HepG2 (cell line): Measurements from ENCODE around the gene AGRN. TPM values are rescaled to one million over a fixed set of nuclear protein-coding genes. Genes with fewer than 3 reads are reported as not detected.

Experiments
- DNMT3B ChIP-seq: conservative IDR thresholded peaks from 2 replicates; pipeline ENCODE4 v1.6.1; 2016; ENCODE audit warnings: missing biosample characterization, control low read depth
- EEA1 ChIP-seq: sonication (generic); formaldehyde crosslinking; IDR thresholded peaks from 2 replicates; pipeline ENCODE4 v1.5.1; 2020; ENCODE audit warnings: mild to moderate bottlenecking, missing genetic modification reagents, borderline replicate concordance
- GATAD2A ChIP-seq: IDR thresholded peaks from 2 replicates; pipeline ENCODE4 v1.6.1; 2016
- HMGXB4 ChIP-seq, 2 experiments: sonication (generic) in 1 of 2; formaldehyde crosslinking in 1 of 2; IDR thresholded peaks; 2 replicates each; pipeline versions ENCODE4 v1.4.0 to v1.6.1; 2018 to 2020; ENCODE audit warnings: missing genetic modification reagents in 2 of 2, borderline replicate concordance in 1 of 2, low read depth in 1 of 2, mild to moderate bottlenecking in 1 of 2, missing biosample characterization in 1 of 2
- HNRNPLL ChIP-seq: fragments of 200-400 bp; formaldehyde crosslinking; IDR thresholded peaks from 2 replicates; pipeline ENCODE4 v1.6.1; 2017; ENCODE audit warnings: mild to moderate bottlenecking, low read depth, low read length; ENCODE audit not compliant: poor library complexity, severe bottlenecking
- IKZF4 ChIP-seq: sonication (generic); formaldehyde crosslinking; IDR thresholded peaks from 2 replicates; pipeline ENCODE4 v1.5.1; 2020; ENCODE audit warnings: borderline replicate concordance, mild to moderate bottlenecking, low read depth, missing genetic modification reagents; ENCODE audit errors: not compliant biosample characterization
- ISX ChIP-seq: sonication (generic); formaldehyde crosslinking; conservative IDR thresholded peaks from 2 replicates; pipeline ENCODE4 v1.5.0; 2020; ENCODE audit warnings: missing genetic modification reagents
- KDM4B ChIP-seq: sonication (generic); formaldehyde crosslinking; IDR thresholded peaks from 2 replicates; pipeline ENCODE4 v1.4.0; 2020; ENCODE audit warnings: missing genetic modification reagents
- KLF6 ChIP-seq: IDR thresholded peaks from 2 replicates; pipeline ENCODE4 v1.8.0; 2016; ENCODE audit warnings: missing biosample characterization, missing genetic modification reagents
- KMT2A ChIP-seq: sonication (generic); formaldehyde crosslinking; IDR thresholded peaks from 2 replicates; pipeline ENCODE4 v1.4.0; 2020; ENCODE audit warnings: missing genetic modification reagents
- MEIS1 ChIP-seq: sonication (generic); formaldehyde crosslinking; IDR thresholded peaks from 2 replicates; pipeline ENCODE4 v1.9.0; 2021; ENCODE audit warnings: mild to moderate bottlenecking, missing genetic modification reagents, moderate library complexity, borderline replicate concordance
- MTA3 ChIP-seq: sonication (generic); formaldehyde crosslinking; IDR thresholded peaks from 2 replicates; pipeline ENCODE4 v1.4.0; 2020; ENCODE audit warnings: missing genetic modification reagents
- MYC ChIP-seq: sonication (generic); formaldehyde crosslinking; IDR thresholded peaks from 2 replicates; pipeline ENCODE4 v1.9.0; 2021; ENCODE audit warnings: missing genetic modification reagents, borderline replicate concordance
- PAF1 ChIP-seq: IDR thresholded peaks from 2 replicates; pipeline ENCODE4 v1.6.1; 2016; ENCODE audit warnings: missing genetic modification reagents, missing compliant biosample characterization
- PHF8 ChIP-seq: sonication (generic); formaldehyde crosslinking; IDR thresholded peaks from 2 replicates; pipeline ENCODE4 v1.5.0; 2020; ENCODE audit warnings: missing genetic modification reagents
- POLR2AphosphoS5 ChIP-seq: IDR thresholded peaks from 2 replicates; pipeline ENCODE4 v1.6.1; 2012; ENCODE audit warnings: low read depth, low read length
- RNF2 ChIP-seq: fragments of 450-650 bp; conservative IDR thresholded peaks from 2 replicates; pipeline ENCODE4 v1.6.1; 2016; ENCODE audit warnings: low read depth
- SIX1 ChIP-seq: sonication (generic); formaldehyde crosslinking; IDR thresholded peaks from 2 replicates; pipeline ENCODE4 v1.4.0; 2020; ENCODE audit warnings: missing genetic modification reagents, borderline replicate concordance
- SMC3 ChIP-seq: IDR thresholded peaks from 2 replicates; pipeline ENCODE4 v1.6.1; 2011; ENCODE audit warnings: low read length, improper control_type of control experiment
- ZBTB7A ChIP-seq: sonication (generic); formaldehyde crosslinking; IDR thresholded peaks from 2 replicates; pipeline ENCODE4 v1.8.0; 2022; ENCODE audit warnings: mild to moderate bottlenecking, missing genetic modification reagents
- ZFP62 ChIP-seq: sonication (generic); formaldehyde crosslinking; IDR thresholded peaks from 2 replicates; pipeline ENCODE4 v1.4.0; 2020; ENCODE audit warnings: missing genetic modification reagents
- ZNF230 ChIP-seq: sonication (generic); formaldehyde crosslinking; IDR thresholded peaks from 2 replicates; pipeline ENCODE4 v1.4.0; 2020; ENCODE audit warnings: mild to moderate bottlenecking, missing genetic modification reagents
- ZNF3 ChIP-seq: IDR thresholded peaks from 2 replicates; pipeline ENCODE4 v1.7.0; 2017; ENCODE audit warnings: inconsistent platforms
- ZNF644 ChIP-seq: IDR thresholded peaks from 2 replicates; pipeline ENCODE4 v1.6.1; 2016; ENCODE audit warnings: low read depth
- ZNF761 ChIP-seq: sonication (generic); formaldehyde crosslinking; conservative IDR thresholded peaks from 2 replicates; pipeline ENCODE4 v1.4.0; 2020; ENCODE audit warnings: mild to moderate bottlenecking, missing genetic modification reagents
- polyA plus RNA-seq, 8 experiments: library from polyadenylated mRNA; depleted of rRNA in 3 of 8; stranded (reverse) in 7 of 8; unstranded in 1 of 8; fragments of >200 nt; fragmentation: Illumina TruSeq in 4 of 8; extraction: Trizol in 4 of 8; gene quantifications; 2 replicates each; pipeline versions ENCODE4 v1.2.1 to v1.2.3, GENCODE V29; 2011 to 2016; ENCODE audit warnings: low read depth in 4 of 8, missing spikeins in 1 of 8, mixed read lengths in 1 of 8; ENCODE audit not compliant: insufficient read depth in 1 of 8
- total RNA-seq, 5 experiments: library from RNA; depleted of rRNA; stranded (reverse); fragments of >200 nt; fragmentation: Illumina TruSeq; extraction: Trizol; gene quantifications; 2 replicates each; pipeline ENCODE4 v1.2.3, GENCODE V29; 2016; ENCODE audit warnings: low read depth in 1 of 5
- TF ChIP-seq, protein P1 (sequence below): sonication (generic); formaldehyde crosslinking; IDR thresholded peaks from 2 replicates; pipeline ENCODE4 v1.8.0; 2022; ENCODE audit warnings: mild to moderate bottlenecking, missing genetic modification reagents, moderate library complexity
- TF ChIP-seq, protein P2 (sequence below), 2 experiments: sonication (generic) in 1 of 2; formaldehyde crosslinking in 1 of 2; IDR thresholded peaks; 2 replicates each; pipeline versions ENCODE4 v1.5.1 to v1.6.1; 2011 to 2020; ENCODE audit warnings: borderline replicate concordance in 1 of 2, low read depth in 1 of 2, low read length in 1 of 2, mild to moderate bottlenecking in 1 of 2, missing genetic modification reagents in 1 of 2, moderate library complexity in 1 of 2

The AGRN gene
- total and polyA plus RNA-seq, 2 of the 13 experiments (the other 11 are each of a cell fraction or from before 2014, with no cell fraction given) = 29.8 to 65.2 TPM

DNA sequence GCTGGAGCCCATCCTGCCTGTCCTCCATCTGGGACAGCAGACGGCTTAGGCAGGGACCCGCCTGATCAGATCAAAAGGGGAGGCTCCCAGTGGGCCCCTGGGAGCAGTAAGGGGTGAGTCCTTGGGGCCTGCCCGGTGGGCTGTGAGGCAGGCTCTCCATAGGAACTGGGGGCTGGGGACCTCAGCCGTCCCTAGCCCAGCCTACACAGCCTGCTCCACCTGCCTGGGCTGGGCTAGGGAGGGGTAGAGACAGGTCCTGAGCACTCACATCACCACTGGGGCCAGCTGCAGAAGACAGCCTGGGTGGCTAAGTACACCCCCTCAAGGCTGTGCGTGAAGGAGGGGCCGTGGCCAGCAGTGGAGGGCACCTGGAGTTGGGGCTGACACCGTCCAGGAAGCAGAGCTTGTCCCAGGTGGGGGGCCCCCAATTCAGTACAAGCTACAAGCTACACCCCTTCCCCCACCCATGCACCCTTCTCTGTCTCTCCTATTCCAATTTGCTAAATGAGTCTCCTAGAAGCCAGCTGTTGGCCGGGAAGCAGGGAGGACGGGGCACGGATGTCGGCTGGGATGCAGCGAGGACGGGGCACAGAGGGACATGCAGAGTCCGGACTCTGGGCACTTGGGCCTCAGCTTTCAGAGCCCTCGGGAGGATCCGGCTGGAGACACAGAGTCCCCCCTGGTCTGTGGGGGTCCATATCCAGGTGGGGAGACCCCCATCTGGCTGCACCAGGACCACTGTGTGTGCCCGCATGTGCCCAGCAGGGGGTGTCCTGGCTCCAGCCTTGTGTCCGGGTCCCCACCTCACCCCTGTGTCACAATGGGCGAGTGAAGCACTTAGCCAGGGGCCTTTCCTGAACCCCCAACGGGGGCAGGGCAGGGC lies 4.9 kb upstream of the AGRN start (continued):
- TF ChIP-seq MYC (CRISPR knock-in tag) = peak; percentile 26; the same call in 1 of the 2 replicates
- TF ChIP-seq ZNF230 (CRISPR knock-in tag) = no peak
- no peak for TF ChIP-seq ZFP62 (CRISPR knock-in tag)
- TF ChIP-seq POLR2AphosphoS5 = no peak
- TF ChIP-seq, protein P1, sequence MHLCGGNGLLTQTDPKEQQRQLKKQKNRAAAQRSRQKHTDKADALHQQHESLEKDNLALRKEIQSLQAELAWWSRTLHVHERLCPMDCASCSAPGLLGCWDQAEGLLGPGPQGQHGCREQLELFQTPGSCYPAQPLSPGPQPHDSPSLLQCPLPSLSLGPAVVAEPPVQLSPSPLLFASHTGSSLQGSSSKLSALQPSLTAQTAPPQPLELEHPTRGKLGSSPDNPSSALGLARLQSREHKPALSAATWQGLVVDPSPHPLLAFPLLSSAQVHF = no peak
- TF ChIP-seq PHF8 = no peak
- no peak for TF ChIP-seq KLF6
- TF ChIP-seq ZNF644 = no peak
- peak; percentile 99 for TF ChIP-seq ZBTB7A
- no peak for TF ChIP-seq EEA1
- TF ChIP-seq ZNF3 (CRISPR knock-in tag) = no peak
- TF ChIP-seq HNRNPLL = no peak
- TF ChIP-seq SIX1 (CRISPR knock-in tag) = no peak
- peak; percentile 25; the same call in 1 of the 2 replicates for TF ChIP-seq SMC3
- TF ChIP-seq KDM4B = no peak
- TF ChIP-seq MTA3 = no peak
- no peak for TF ChIP-seq KMT2A (CRISPR knock-in tag)
- no peak for TF ChIP-seq RNF2
- TF ChIP-seq MEIS1 = no peak
- TF ChIP-seq HMGXB4 (CRISPR knock-in tag; IDR thresholded peaks at IDR 0.05; ENCODE audit: borderline replicate concordance in 1 of 2, low read depth in 1 of 2) = 0 out of 4 replicates have a peak, but pooled peaks of 1 of the 2 experiments have one; percentile 24
- no peak for TF ChIP-seq IKZF4 (CRISPR knock-in tag)
- no peak for TF ChIP-seq ISX
- TF ChIP-seq, protein P2, sequence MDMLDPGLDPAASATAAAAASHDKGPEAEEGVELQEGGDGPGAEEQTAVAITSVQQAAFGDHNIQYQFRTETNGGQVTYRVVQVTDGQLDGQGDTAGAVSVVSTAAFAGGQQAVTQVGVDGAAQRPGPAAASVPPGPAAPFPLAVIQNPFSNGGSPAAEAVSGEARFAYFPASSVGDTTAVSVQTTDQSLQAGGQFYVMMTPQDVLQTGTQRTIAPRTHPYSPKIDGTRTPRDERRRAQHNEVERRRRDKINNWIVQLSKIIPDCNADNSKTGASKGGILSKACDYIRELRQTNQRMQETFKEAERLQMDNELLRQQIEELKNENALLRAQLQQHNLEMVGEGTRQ (IDR thresholded peaks at IDR 0.05; ENCODE audit: low read depth, low read length) = no peak
- TF ChIP-seq, protein P2 (CRISPR knock-in tag; IDR thresholded peaks at IDR 0.05; ENCODE audit: borderline replicate concordance) = no peak
- no peak for TF ChIP-seq PAF1 (CRISPR knock-in tag)
- 0 out of 2 replicates have a peak, but pooled peaks have one; percentile 10 for TF ChIP-seq GATAD2A (CRISPR knock-in tag)
- TF ChIP-seq DNMT3B (CRISPR knock-in tag) = no peak
- no peak for TF ChIP-seq ZNF761 (CRISPR knock-in tag)
